K562 (cell line): ENCODE data around the gene GEMIN7. TPM values are rescaled to one million over a fixed set of nuclear protein-coding genes. Genes with fewer than 3 reads are reported as not detected.

Source experiments
- ATAC-seq: fragments of 200-7000 bp; cut with Tn5 transposase; 3 replicates; pipeline ENCODE4 v1.9.1; 2020; ENCODE audit warnings: moderate library complexity
- BruUV-seq: library from RNA; stranded (reverse); fragments of 400-500 nt; replicated peaks from 2 replicates; lab custom pipeline; 2021; lab: Mats Ljungman, UMichigan
- CTCF ChIA-PET: fragments of 300-600 bp; formaldehyde crosslinking; extraction: SDS; loops from one replicate; lab custom pipeline; 2021; ENCODE audit warnings: low intra/inter-chr PET ratio; lab: Yijun Ruan, JAX
- POLR2A ChIA-PET: fragments of 300-600, 350-650 bp; sonication (Branson Sonifier 250); formaldehyde crosslinking; extraction: SDS; loops from one replicate; lab custom pipeline; 2021; ENCODE audit warnings: antibody characterized with exemption, inconsistent platforms; lab: Yijun Ruan, JAX
- DNase-seq, 4 experiments: peaks; one replicate each; pipeline versions ENCODE4 v3.0.0 to v3.0.0-alpha.2; 2011 to 2018; ENCODE audit warnings: low spot score in 3 of 4, mixed read lengths in 3 of 4; ENCODE audit errors: extremely low read depth in 1 of 4
- FAIRE-seq: peaks from 2 replicates; lab custom pipeline; 2011; peaks lifted over from hg19 to GRCh38; lab: Jason Lieb, UNC
- H2AFZ ChIP-seq: 2 replicates; pipeline ENCODE4 v1.6.0; 2011; ENCODE audit warnings: low read depth, low read length, control low read depth, inconsistent platforms
- H3K27ac ChIP-seq: fragments of 200-600 bp; 3 replicates; pipeline ENCODE4 v1.8.0; 2011; ENCODE audit warnings: low read depth, mild to moderate bottlenecking, control low read depth, inconsistent platforms, low read length, moderate library complexity, mixed read lengths; ENCODE audit errors: extremely low read depth
- H3K27me3 ChIP-seq, 2 experiments: fragments of 300-600 bp in 1 of 2; 2 replicates in 1 of 2; 3 replicates in 1 of 2; pipeline versions ENCODE4 v1.6.0 to v1.8.0; 2011; ENCODE audit warnings: inconsistent platforms in 2 of 2, low read length in 2 of 2, mild to moderate bottlenecking in 1 of 2, mixed read lengths in 1 of 2, moderate library complexity in 1 of 2; ENCODE audit not compliant: control insufficient read depth in 2 of 2, insufficient read depth in 2 of 2
- H3K36me3 ChIP-seq: fragments of 300-600 bp; 3 replicates; pipeline ENCODE4 v1.8.0; 2011; ENCODE audit warnings: mild to moderate bottlenecking, low read length, inconsistent platforms; ENCODE audit not compliant: control insufficient read depth, insufficient read depth
- H3K4me1 ChIP-seq, 2 experiments: fragments of 200-600 bp in 1 of 2; replicated peaks in 1 of 2; 2 replicates in 1 of 2; 3 replicates in 1 of 2; pipeline versions ENCODE4 v1.5.1 to v1.8.0; 2011; ENCODE audit warnings: inconsistent platforms in 2 of 2, low read length in 2 of 2, mild to moderate bottlenecking in 1 of 2, mixed read lengths in 1 of 2, moderate library complexity in 1 of 2; ENCODE audit not compliant: control insufficient read depth in 2 of 2, insufficient read depth in 2 of 2
- H3K4me2 ChIP-seq: 2 replicates; pipeline ENCODE4 v1.6.1; 2011; ENCODE audit warnings: low read length, control low read depth, inconsistent platforms, mixed read lengths; ENCODE audit not compliant: insufficient read depth
- H3K4me3 ChIP-seq: fragments of 200-600 bp; sonication (generic), shearing (Covaris generic); 2 replicates; pipeline ENCODE4 v1.5.1; 2016; ENCODE audit warnings: control low read depth, inconsistent platforms
- H3K79me2 ChIP-seq: fragments of 200-600 bp; 3 replicates; pipeline ENCODE4 v1.8.0; 2011; ENCODE audit warnings: low read length, inconsistent platforms; ENCODE audit not compliant: control insufficient read depth, insufficient read depth
- H3K9ac ChIP-seq, 2 experiments: 2 replicates each; pipeline versions ENCODE4 v1.6.0 to v1.6.1; 2011; ENCODE audit warnings: low read depth in 2 of 2, low read length in 2 of 2, control low read depth in 1 of 2, inconsistent platforms in 1 of 2, mild to moderate bottlenecking in 1 of 2, mixed read lengths in 1 of 2; ENCODE audit not compliant: insufficient read depth in 1 of 2
- H3K9me1 ChIP-seq: one replicate; pipeline ENCODE4 v1.6.0; 2011; ENCODE audit warnings: inconsistent platforms, mild to moderate bottlenecking, low read length, moderate library complexity; ENCODE audit not compliant: control insufficient read depth, insufficient read depth
- H3K9me3 ChIP-seq: replicated peaks from 2 replicates; pipeline ENCODE4 v1.5.1; 2011; ENCODE audit warnings: low read depth, low read length, inconsistent platforms; ENCODE audit not compliant: control insufficient read depth, insufficient read depth
- H4K20me1 ChIP-seq: replicated peaks from 2 replicates; pipeline ENCODE4 v1.6.1; 2011; ENCODE audit warnings: low read length, inconsistent platforms, mixed read lengths; ENCODE audit not compliant: control insufficient read depth, insufficient read depth
- C11orf30 ChIP-seq: fragments of 450-650 bp; IDR thresholded peaks from 2 replicates; pipeline ENCODE4 v1.6.1; 2016; ENCODE audit warnings: low read depth, mild to moderate bottlenecking
- DDX20 ChIP-seq: fragments of 450-650 bp; IDR thresholded peaks from 2 replicates; pipeline ENCODE4 v1.6.1; 2016; ENCODE audit warnings: missing genetic modification characterization, low read depth, mild to moderate bottlenecking, missing compliant biosample characterization, moderate library complexity
- EZH2 ChIP-seq: IDR thresholded peaks from 2 replicates; pipeline ENCODE4 v1.6.1; 2012; ENCODE audit warnings: low read depth, mild to moderate bottlenecking, inconsistent platforms, low read length, borderline replicate concordance
- FOS ChIP-seq: IDR thresholded peaks from 3 replicates; pipeline ENCODE4 v1.6.1; 2011; ENCODE audit not compliant: insufficient read length; ENCODE audit errors: extremely low read depth
- GABPB2 ChIP-seq: fragments of 250-450 bp; sonication (Bioruptor Pico); conservative IDR thresholded peaks from 2 replicates; pipeline ENCODE4 v1.5.1; 2021; ENCODE audit warnings: mild to moderate bottlenecking
- HNRNPH1 ChIP-seq: fragments of 200-400 bp; formaldehyde crosslinking; optimal IDR thresholded peaks from 2 replicates; pipeline ENCODE3; 2017; ENCODE audit warnings: low read depth, mild to moderate bottlenecking, low read length, moderate library complexity
- PHF21A ChIP-seq: fragments of 450-650 bp; IDR thresholded peaks from 2 replicates; pipeline ENCODE4 v1.6.1; 2017; ENCODE audit warnings: low read depth, borderline replicate concordance
- SPI1 ChIP-seq: IDR thresholded peaks from 2 replicates; pipeline ENCODE4 v1.6.1; 2011; ENCODE audit warnings: low read depth, low read length, control low read depth, borderline replicate concordance
- ZNF165 ChIP-seq: fragments of 250-450 bp; sonication (Bioruptor Pico); IDR thresholded peaks from 2 replicates; pipeline ENCODE4 v1.4.0; 2020; ENCODE audit warnings: borderline replicate concordance
- ZNF311 ChIP-seq: fragments of 250-450 bp; sonication (Bioruptor Pico); IDR thresholded peaks from 2 replicates; pipeline ENCODE4 v1.4.0; 2020; ENCODE audit warnings: mild to moderate bottlenecking, moderate library complexity
- ZNF41 ChIP-seq: fragments of 250-450 bp; sonication (Bioruptor Pico); conservative IDR thresholded peaks from 2 replicates; pipeline ENCODE4 v1.4.0; 2020; ENCODE audit warnings: mild to moderate bottlenecking
- WGBS: fragments of 100-300 bp; shearing (Covaris generic); methylation state at CpG from one replicate; pipeline ENCODE4 v1.1.6; 2016; ENCODE audit warnings: low coverage, mixed read lengths; ENCODE audit not compliant: insufficient coverage; ENCODE audit errors: missing lambda C conversion rate; 5-methylcytosine and 5-hydroxymethylcytosine counted together
- in situ Hi-C: fragments of 300-500 bp; cut with MboI; formaldehyde crosslinking; loops from 4 replicates; pipeline ENCODE4 v1.15.0; 2018; ENCODE audit warnings: inconsistent platforms, mixed read lengths
- intact Hi-C: fragments of 100-400 bp; cut with micrococcal nuclease; formaldehyde crosslinking; loops from 2 replicates; pipeline ENCODE4 v1.14.2; 2022
- polyA plus RNA-seq, 8 experiments: library from polyadenylated mRNA; depleted of rRNA in 4 of 8; stranded (reverse) in 5 of 8; unstranded in 3 of 8; fragments of >200 nt; fragmentation: Nextera tagmentation in 2 of 8; fragmentation: Illumina TruSeq in 1 of 8; extraction: Ambion mirVana in 2 of 8; extraction: Trizol in 1 of 8; gene quantifications; 2 replicates each; pipeline versions ENCODE4 v1.2.1 to v1.2.3, GENCODE V29; 2011 to 2014; ENCODE audit warnings: inconsistent platforms in 1 of 8, missing spikeins in 1 of 8
- total RNA-seq, 7 experiments: library from RNA; depleted of rRNA in 6 of 7; stranded (reverse); fragments of >200 nt in 6 of 7; fragmentation: Illumina TruSeq in 2 of 7; extraction: Trizol in 2 of 7; gene quantifications; 2 replicates each; pipeline versions ENCODE4 v1.2.1 to v1.2.3, GENCODE V29; 2011 to 2021; ENCODE audit warnings: low replicate concordance in 1 of 7
- TF ChIP-seq, protein P1 (sequence below): fragments of 450-650 bp; IDR thresholded peaks from 2 replicates; pipeline ENCODE4 v1.6.1; 2016; ENCODE audit warnings: mild to moderate bottlenecking, moderate library complexity
- TF ChIP-seq, protein P2 (sequence below): sonication (generic); formaldehyde crosslinking; IDR thresholded peaks from 2 replicates; pipeline ENCODE4 v1.9.0; 2022; ENCODE audit warnings: mild to moderate bottlenecking, missing genetic modification reagents

GEMIN7 gene
- total and polyA plus RNA-seq, 9 of the 15 experiments (the other 6 are each of a cell fraction or from before 2014, with no cell fraction given): 23.1 to 124 (median 54.9) TPM

DNA sequence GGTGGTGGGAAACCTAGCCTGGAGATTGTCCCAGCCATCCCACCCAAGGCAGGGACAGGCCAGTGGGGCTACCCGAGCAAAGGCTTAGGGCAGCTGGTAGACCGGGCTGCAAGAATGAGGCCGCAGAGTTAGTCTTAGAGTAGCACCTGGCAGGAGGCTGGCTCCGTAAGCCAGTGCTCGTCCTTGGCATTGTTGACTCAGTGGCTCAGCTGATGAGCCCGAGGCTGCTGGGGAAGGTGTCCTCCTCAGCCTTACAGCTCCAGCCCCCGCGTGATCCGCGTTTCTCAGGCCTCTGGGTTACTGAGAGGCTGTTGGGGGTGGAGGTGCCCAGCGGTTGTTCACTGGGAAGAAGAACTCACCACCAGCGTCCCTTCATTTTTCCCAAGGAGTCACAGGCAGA is 38.6 kb downstream of the GEMIN7 start:
- Histone ChIP-seq H3K9me3 (no peaks in the 10 kb centered on the region), H3K4me2 (no peak overlapping the region), H3K36me3 (peaks cover 23% of the 10 kb centered on the region; the same call in 2 of the 3 replicates), H3K4me1 (peaks cover 4 to 37% of the 10 kb centered on the region in 2 experiments; a peak in 4 of 5 replicates), H3K27ac (no peak overlapping the region), H3K27me3 (no peaks in the 10 kb centered on the region), H3K4me3 (no peak overlapping the region), H3K79me2 (peaks cover 67% of the 10 kb centered on the region), H2AFZ (no peak overlapping the region), H4K20me1 (peaks cover 39% of the 10 kb centered on the region), H3K9me1 (peaks cover 6% of the 10 kb centered on the region), H3K9ac (peak overlapping the region in 1 of 2 experiments; percentile 82; a peak in 1 of 4 replicates)
- in situ Hi-C loops (no loop called here), intact Hi-C loops (no loop called here)
- CTCF ChIA-PET: no interaction called here
- no TSS peak for BruUV-seq
- no peak for DNase-seq
- 72% methylated on average over 12 of the region's 12 CpGs for WGBS
- no peak for ATAC-seq
- no peak for FAIRE-seq
- POLR2A ChIA-PET: interaction anchor here (0.6 to 1.9 kb wide), 5 partner anchors 10 to 39 kb away, joined by 3 to 14 read pairs (median 4); partner anchors contain the start of genes GEMIN7 and PPP1R37
- TF ChIP-seq C11orf30 (no peak), PHF21A (no peak), HNRNPH1 (no peak), ZNF41 (no peak), FOS (no peak), ZNF165 (CRISPR knock-in tag) (no peak), ZNF311 (CRISPR knock-in tag) (no peak), SPI1 (no peak), DDX20 (tag) (no peak), GABPB2 (no peak), EZH2 (no peak)
- TF ChIP-seq, protein P1, sequence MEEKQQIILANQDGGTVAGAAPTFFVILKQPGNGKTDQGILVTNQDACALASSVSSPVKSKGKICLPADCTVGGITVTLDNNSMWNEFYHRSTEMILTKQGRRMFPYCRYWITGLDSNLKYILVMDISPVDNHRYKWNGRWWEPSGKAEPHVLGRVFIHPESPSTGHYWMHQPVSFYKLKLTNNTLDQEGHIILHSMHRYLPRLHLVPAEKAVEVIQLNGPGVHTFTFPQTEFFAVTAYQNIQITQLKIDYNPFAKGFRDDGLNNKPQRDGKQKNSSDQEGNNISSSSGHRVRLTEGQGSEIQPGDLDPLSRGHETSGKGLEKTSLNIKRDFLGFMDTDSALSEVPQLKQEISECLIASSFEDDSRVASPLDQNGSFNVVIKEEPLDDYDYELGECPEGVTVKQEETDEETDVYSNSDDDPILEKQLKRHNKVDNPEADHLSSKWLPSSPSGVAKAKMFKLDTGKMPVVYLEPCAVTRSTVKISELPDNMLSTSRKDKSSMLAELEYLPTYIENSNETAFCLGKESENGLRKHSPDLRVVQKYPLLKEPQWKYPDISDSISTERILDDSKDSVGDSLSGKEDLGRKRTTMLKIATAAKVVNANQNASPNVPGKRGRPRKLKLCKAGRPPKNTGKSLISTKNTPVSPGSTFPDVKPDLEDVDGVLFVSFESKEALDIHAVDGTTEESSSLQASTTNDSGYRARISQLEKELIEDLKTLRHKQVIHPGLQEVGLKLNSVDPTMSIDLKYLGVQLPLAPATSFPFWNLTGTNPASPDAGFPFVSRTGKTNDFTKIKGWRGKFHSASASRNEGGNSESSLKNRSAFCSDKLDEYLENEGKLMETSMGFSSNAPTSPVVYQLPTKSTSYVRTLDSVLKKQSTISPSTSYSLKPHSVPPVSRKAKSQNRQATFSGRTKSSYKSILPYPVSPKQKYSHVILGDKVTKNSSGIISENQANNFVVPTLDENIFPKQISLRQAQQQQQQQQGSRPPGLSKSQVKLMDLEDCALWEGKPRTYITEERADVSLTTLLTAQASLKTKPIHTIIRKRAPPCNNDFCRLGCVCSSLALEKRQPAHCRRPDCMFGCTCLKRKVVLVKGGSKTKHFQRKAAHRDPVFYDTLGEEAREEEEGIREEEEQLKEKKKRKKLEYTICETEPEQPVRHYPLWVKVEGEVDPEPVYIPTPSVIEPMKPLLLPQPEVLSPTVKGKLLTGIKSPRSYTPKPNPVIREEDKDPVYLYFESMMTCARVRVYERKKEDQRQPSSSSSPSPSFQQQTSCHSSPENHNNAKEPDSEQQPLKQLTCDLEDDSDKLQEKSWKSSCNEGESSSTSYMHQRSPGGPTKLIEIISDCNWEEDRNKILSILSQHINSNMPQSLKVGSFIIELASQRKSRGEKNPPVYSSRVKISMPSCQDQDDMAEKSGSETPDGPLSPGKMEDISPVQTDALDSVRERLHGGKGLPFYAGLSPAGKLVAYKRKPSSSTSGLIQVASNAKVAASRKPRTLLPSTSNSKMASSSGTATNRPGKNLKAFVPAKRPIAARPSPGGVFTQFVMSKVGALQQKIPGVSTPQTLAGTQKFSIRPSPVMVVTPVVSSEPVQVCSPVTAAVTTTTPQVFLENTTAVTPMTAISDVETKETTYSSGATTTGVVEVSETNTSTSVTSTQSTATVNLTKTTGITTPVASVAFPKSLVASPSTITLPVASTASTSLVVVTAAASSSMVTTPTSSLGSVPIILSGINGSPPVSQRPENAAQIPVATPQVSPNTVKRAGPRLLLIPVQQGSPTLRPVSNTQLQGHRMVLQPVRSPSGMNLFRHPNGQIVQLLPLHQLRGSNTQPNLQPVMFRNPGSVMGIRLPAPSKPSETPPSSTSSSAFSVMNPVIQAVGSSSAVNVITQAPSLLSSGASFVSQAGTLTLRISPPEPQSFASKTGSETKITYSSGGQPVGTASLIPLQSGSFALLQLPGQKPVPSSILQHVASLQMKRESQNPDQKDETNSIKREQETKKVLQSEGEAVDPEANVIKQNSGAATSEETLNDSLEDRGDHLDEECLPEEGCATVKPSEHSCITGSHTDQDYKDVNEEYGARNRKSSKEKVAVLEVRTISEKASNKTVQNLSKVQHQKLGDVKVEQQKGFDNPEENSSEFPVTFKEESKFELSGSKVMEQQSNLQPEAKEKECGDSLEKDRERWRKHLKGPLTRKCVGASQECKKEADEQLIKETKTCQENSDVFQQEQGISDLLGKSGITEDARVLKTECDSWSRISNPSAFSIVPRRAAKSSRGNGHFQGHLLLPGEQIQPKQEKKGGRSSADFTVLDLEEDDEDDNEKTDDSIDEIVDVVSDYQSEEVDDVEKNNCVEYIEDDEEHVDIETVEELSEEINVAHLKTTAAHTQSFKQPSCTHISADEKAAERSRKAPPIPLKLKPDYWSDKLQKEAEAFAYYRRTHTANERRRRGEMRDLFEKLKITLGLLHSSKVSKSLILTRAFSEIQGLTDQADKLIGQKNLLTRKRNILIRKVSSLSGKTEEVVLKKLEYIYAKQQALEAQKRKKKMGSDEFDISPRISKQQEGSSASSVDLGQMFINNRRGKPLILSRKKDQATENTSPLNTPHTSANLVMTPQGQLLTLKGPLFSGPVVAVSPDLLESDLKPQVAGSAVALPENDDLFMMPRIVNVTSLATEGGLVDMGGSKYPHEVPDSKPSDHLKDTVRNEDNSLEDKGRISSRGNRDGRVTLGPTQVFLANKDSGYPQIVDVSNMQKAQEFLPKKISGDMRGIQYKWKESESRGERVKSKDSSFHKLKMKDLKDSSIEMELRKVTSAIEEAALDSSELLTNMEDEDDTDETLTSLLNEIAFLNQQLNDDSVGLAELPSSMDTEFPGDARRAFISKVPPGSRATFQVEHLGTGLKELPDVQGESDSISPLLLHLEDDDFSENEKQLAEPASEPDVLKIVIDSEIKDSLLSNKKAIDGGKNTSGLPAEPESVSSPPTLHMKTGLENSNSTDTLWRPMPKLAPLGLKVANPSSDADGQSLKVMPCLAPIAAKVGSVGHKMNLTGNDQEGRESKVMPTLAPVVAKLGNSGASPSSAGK: no peak
- TF ChIP-seq, protein P2, sequence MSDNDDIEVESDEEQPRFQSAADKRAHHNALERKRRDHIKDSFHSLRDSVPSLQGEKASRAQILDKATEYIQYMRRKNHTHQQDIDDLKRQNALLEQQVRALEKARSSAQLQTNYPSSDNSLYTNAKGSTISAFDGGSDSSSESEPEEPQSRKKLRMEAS (CRISPR knock-in tag): no peak
